WTC11 (cell line): Measurements from ENCODE around the gene PIEZO1.

ENCODE experiments used
- ATF1 ChIP-seq: sonication (generic); formaldehyde crosslinking; IDR thresholded peaks from 2 replicates; pipeline ENCODE4 v1.8.1; 2023; ENCODE audit warnings: mild to moderate bottlenecking, moderate library complexity, missing genetic modification reagents
- CTCF ChIP-seq: fragments of 200-600 bp; IDR thresholded peaks from 2 replicates; pipeline ENCODE4 v1.8.0; 2022; ENCODE audit warnings: antibody characterized with exemption
- NFYB ChIP-seq: sonication (generic); formaldehyde crosslinking; conservative IDR thresholded peaks from 2 replicates; pipeline ENCODE4 v1.8.0; 2022; ENCODE audit warnings: low read depth, missing genetic modification reagents
- PREB ChIP-seq: sonication (generic); formaldehyde crosslinking; IDR thresholded peaks from 2 replicates; pipeline ENCODE4 v1.8.1; 2022; ENCODE audit warnings: mild to moderate bottlenecking, missing genetic modification reagents, moderate library complexity, borderline replicate concordance
- USF1 ChIP-seq: sonication (generic); formaldehyde crosslinking; IDR thresholded peaks from 2 replicates; pipeline ENCODE4 v1.8.0; 2022; ENCODE audit warnings: mild to moderate bottlenecking, missing genetic modification reagents

GRCh38 chr16:88806491-88807111, 21.6 kb upstream of the PIEZO1 start:
- TF ChIP-seq CTCF (no peak), ATF1 (CRISPR knock-in tag) (no peak), NFYB (no peak), PREB (CRISPR knock-in tag) (0 out of 2 replicates have a peak, but pooled peaks have one; percentile 28), USF1 (no peak)
